Lung (tissue), 12 donors: ENCODE measurements around the gene CIB2. TPM values are rescaled to one million over a fixed set of nuclear protein-coding genes. Genes with fewer than 3 reads are reported as not detected.

Experiments used
- ATAC-seq: fragments of 200-7000 bp; cut with Tn5 transposase; one replicate; pipeline ENCODE4 v1.9.1; 2020; ENCODE audit warnings: moderate number of reproducible peaks; ENCODE audit not compliant: insufficient read depth, low FRiP score
- DNase-seq, 3 donors: peaks; one replicate each; pipeline ENCODE4 v3.0.0-alpha.2; 2013 to 2017
- H3K27ac ChIP-seq, 2 donors: one replicate each; pipeline ENCODE4 v1.5.1; 2013; ENCODE audit warnings: mild to moderate bottlenecking in 2 of 2, moderate library complexity in 2 of 2, control low read depth in 1 of 2, inconsistent platforms in 1 of 2, low read depth in 1 of 2, low read length in 1 of 2
- H3K27me3 ChIP-seq, 3 donors: one replicate each; pipeline ENCODE4 v1.5.1; 2013; ENCODE audit warnings: low read length in 2 of 3; ENCODE audit not compliant: control insufficient read depth in 3 of 3, insufficient read depth in 3 of 3
- H3K36me3 ChIP-seq, 4 donors: one replicate each; pipeline ENCODE4 v1.5.1; 2013; ENCODE audit warnings: low read length in 4 of 4, mild to moderate bottlenecking in 1 of 4, moderate library complexity in 1 of 4; ENCODE audit not compliant: control insufficient read depth in 4 of 4, insufficient read depth in 4 of 4
- H3K4me1 ChIP-seq, 5 donors: one replicate each; pipeline ENCODE4 v1.5.1; 2013; ENCODE audit warnings: low read length in 5 of 5, mild to moderate bottlenecking in 2 of 5, moderate library complexity in 1 of 5; ENCODE audit not compliant: control insufficient read depth in 5 of 5, insufficient read depth in 5 of 5
- H3K4me3 ChIP-seq: one replicate; pipeline ENCODE4 v1.5.1; 2013; ENCODE audit warnings: mild to moderate bottlenecking, control low read depth, moderate library complexity
- H3K9ac ChIP-seq, 2 donors: one replicate each; pipeline ENCODE4 v1.5.1; 2013; ENCODE audit warnings: low read length in 2 of 2, control low read depth in 1 of 2; ENCODE audit not compliant: insufficient read depth in 1 of 2
- H3K9me3 ChIP-seq, 4 donors: one replicate each; pipeline ENCODE4 v1.5.1; 2013; ENCODE audit warnings: low read length in 3 of 4, mild to moderate bottlenecking in 1 of 4, moderate library complexity in 1 of 4; ENCODE audit not compliant: control insufficient read depth in 4 of 4, insufficient read depth in 3 of 4
- WGBS, 2 donors: extraction: QIAGEN DNeasy Blood & Tissue Kit; methylation state at CpG; one replicate each; pipeline ENCODE4 v1.1.7; 2013; 5-methylcytosine and 5-hydroxymethylcytosine counted together
- polyA plus RNA-seq, 2 donors: library from polyadenylated mRNA; stranded (reverse); fragments of 200-250 nt; gene quantifications; one replicate each; pipeline ENCODE4 v1.2.1, GENCODE V29; 2013
- total RNA-seq, 2 donors: library from RNA; depleted of rRNA in 1 of 2; stranded (reverse); fragments of >200 nt in 1 of 2; gene quantifications; one replicate each; pipeline ENCODE4 v1.2.1, GENCODE V29; 2014 to 2021
- TF ChIP-seq, protein P1 (sequence below): IDR thresholded peaks from 2 replicates; pipeline ENCODE4 v1.5.1; 2012; ENCODE audit warnings: mild to moderate bottlenecking; ENCODE audit errors: control extremely low read depth, extremely low read depth
- donor health status: control.
- donor health status: control.
- donor health status: Bipolar disorder and iron deficiency.
- donor health status: healthy.
- donor health status: DM: yes; HTN: yes; CAD: no.

The CIB2 gene
- total and polyA plus RNA-seq, 4 donors, result 0.95 to 9.8 (median 2.1) TPM

DNA sequence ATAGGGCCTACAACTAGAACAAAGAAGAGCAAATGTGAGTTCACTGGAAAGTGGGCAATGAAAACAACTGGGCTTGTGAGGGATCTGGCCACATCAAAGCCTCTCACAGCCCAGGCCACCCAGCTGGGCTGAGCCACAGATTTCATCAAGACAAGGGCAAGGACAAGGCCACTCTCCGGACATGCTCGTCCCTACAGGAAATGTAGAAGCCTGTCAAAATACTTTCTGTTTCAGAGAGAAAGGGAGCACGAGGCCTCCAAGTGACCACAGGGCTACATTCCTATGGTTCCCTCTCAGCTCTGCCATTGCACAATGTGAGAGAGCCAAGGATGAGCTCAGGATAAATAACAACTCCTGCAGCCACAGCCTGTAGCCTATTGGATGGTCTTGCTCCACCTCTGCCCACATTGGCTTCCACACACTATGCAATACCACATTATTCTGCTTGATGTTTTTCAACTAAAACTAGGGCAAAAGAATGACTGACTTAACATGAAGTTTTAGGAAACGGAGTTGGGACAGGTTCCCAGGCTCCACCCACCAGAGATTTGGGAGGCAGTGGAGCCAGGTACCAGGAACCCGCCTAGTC is 65.9 kb downstream of the CIB2 start:
- Histone ChIP-seq H3K9ac (no peak overlapping the region), H3K4me3 (no peak overlapping the region), H3K4me1 (peaks cover 10 to 89% (median 60%) of the 10 kb centered on the region in 5 donors), H3K27ac (peak overlapping the region; percentile 61 to 85), H3K36me3 (no peaks in the 10 kb centered on the region), H3K9me3 (no peaks in the 10 kb centered on the region), H3K27me3 (no peaks in the 10 kb centered on the region)
- TF ChIP-seq, protein P1, sequence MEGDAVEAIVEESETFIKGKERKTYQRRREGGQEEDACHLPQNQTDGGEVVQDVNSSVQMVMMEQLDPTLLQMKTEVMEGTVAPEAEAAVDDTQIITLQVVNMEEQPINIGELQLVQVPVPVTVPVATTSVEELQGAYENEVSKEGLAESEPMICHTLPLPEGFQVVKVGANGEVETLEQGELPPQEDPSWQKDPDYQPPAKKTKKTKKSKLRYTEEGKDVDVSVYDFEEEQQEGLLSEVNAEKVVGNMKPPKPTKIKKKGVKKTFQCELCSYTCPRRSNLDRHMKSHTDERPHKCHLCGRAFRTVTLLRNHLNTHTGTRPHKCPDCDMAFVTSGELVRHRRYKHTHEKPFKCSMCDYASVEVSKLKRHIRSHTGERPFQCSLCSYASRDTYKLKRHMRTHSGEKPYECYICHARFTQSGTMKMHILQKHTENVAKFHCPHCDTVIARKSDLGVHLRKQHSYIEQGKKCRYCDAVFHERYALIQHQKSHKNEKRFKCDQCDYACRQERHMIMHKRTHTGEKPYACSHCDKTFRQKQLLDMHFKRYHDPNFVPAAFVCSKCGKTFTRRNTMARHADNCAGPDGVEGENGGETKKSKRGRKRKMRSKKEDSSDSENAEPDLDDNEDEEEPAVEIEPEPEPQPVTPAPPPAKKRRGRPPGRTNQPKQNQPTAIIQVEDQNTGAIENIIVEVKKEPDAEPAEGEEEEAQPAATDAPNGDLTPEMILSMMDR, result no peak
- 22% methylated on average over 5 of the region's 5 CpGs for WGBS, 2 donors
- DNase-seq, result peak; percentile 59 to 79 (median 73)
- ATAC-seq, result peak; percentile 71

DNA sequence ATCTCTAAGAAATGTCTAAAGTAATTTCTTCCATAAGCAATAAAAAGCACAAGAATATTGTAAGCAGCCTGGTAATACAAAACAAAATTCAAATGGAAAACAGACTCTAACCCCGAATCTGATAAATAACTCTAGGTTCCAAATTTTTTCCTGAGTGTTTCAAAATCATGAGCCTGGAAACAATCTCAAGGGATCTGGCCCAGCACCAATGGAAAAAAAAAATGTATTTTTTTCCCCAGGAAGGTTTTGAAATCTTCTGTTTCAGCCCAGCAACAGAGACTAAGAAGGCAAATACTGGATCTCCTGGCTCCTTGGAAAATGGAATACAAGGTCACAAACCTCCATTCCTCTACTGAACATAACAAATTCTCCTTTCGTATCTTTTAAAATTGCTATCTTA is 66.7 kb downstream of the CIB2 start:
- Histone ChIP-seq H3K27ac (peak overlapping the region in 1 of 2 donors; percentile 61), H3K9ac (peak overlapping the region in 1 of 2 donors; percentile 63), H3K4me1 (peaks cover 10 to 88% (median 66%) of the 10 kb centered on the region in 5 donors), H3K4me3 (no peak overlapping the region), H3K27me3 (no peaks in the 10 kb centered on the region), H3K36me3 (no peaks in the 10 kb centered on the region), H3K9me3 (no peaks in the 10 kb centered on the region)
- WGBS, 2 donors, result 66 to 84% methylated on average over 2 of the region's 2 CpGs
- TF ChIP-seq, protein P1, result no peak
- ATAC-seq, result no peak
- DNase-seq, result peak; percentile 36 to 91 (median 90)

DNA sequence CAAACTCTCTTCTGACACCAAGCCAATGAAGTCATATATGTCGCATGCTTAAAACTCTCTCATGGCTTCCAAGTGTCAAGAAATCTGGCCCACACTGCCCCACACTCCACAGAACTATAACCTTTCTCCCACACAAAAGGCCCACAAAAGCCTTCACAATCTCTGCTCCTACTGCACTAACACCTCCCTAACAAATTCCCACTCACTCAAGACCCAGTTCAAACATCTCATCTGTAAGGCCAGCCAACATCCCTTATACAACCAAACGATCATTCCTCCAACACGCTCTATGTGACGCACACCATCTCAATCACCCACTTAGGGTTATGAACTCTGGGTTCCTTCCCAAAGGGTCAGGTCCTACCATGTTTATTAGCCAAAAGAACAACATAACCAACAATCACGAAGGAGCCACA is 67.3 kb downstream of the CIB2 start:
- ATAC-seq (no peak), DNase-seq (peak; percentile 72 to 93 (median 92))
- H3K4me1 ChIP-seq, result peaks cover 7 to 87% (median 63%) of the 10 kb centered on the region in 5 donors
- H3K36me3 ChIP-seq, result no peaks in the 10 kb centered on the region
- H3K9ac ChIP-seq, result no peak overlapping the region
- 60 to 84% methylated on average over 5 of the region's 5 CpGs for WGBS, 2 donors
- H3K27me3 ChIP-seq, result no peaks in the 10 kb centered on the region
- no peak overlapping the region for H3K4me3 ChIP-seq
- TF ChIP-seq, protein P1, result no peak
- no peaks in the 10 kb centered on the region for H3K9me3 ChIP-seq
- H3K27ac ChIP-seq, result peak overlapping the region; percentile 13 to 76

DNA sequence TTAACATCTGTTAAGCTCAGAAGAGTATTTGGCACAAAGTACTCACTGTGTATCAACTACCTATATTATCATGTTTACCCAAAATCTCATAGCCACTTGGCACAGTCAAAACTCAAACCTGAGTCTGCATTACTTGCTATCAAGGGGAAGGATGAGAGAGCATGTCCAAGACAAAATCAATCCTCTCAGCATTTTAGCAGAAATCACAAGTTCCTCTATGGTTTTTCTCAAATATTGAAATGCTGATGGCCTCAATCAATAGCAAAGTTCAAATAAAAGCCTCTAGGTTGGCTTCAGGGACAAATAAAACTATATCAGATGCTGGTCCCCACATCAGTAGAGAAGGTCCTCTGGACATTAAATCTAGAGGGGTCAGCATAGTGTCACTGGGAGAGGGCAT is 68.0 kb downstream of the CIB2 start:
- no peaks in the 10 kb centered on the region for H3K27me3 ChIP-seq
- no peak overlapping the region for H3K4me3 ChIP-seq
- no peak overlapping the region for H3K9ac ChIP-seq
- ATAC-seq, result no peak
- H3K4me1 ChIP-seq, result peaks cover 3 to 80% (median 56%) of the 10 kb centered on the region in 5 donors
- H3K27ac ChIP-seq, result peak overlapping the region; percentile 7 to 76
- H3K9me3 ChIP-seq, result no peaks in the 10 kb centered on the region
- H3K36me3 ChIP-seq, result no peaks in the 10 kb centered on the region
- TF ChIP-seq, protein P1, result no peak
- DNase-seq, result no peak
